IPS-11a (cell line): Measurements from ENCODE around the gene MCF2L2.

ENCODE experiments used
- H3K4me3 ChIP-seq: one replicate; pipeline ENCODE4 v1.5.1; 2013; ENCODE audit warnings: low read depth, low read length, control low read depth

The MCF2L2 gene

GRCh38 chr3:183370391-183370790 lies 58.0 kb downstream of the MCF2L2 start:
- no peak overlapping the region for H3K4me3 ChIP-seq

- H3K4me3 ChIP-seq = no peak overlapping the region
Measured at GRCh38 chr3:183369627-183370026, 58.8 kb downstream of the MCF2L2 start.

GRCh38 chr3:183369117-183369516 lies 59.3 kb downstream of the MCF2L2 start:
- no peak overlapping the region for H3K4me3 ChIP-seq

DNA sequence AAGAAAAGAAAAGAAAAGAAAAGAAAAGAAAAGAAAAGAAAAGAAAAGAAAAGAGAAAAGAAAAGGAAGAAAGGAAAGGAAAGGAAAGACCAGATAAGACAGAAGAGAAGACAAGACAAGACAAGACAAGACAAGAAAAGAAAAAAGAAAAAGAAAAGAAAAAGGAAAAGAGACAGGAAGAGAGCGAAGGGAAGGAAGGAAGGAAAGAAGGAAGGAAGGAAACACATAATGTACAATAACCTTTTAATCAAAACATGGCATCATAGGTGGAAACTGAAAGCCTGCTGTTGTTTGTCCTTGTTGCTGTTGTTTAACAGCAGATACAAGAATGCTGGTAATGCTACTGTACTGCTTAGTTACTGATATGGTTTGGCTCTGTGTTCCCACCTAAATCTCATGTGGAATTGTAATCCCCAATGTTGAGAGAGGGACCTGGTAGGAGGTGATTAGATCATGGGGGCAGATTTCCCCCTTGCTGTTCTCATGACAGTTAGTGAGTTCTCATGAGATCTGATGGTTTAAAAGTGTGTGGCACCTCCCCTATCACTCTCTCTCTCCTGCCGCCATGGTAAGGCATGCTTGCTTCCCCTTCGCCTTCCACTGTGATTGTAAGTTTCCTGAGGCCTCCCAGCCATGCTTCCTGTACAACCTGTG lies 67.3 kb downstream of the MCF2L2 start:
- H3K4me3 ChIP-seq = no peak overlapping the region

- H3K4me3 ChIP-seq = no peak overlapping the region
Measured at GRCh38 chr3:183359036-183359435, 69.4 kb downstream of the MCF2L2 start.

GRCh38 chr3:183357564-183358079 lies 70.8 kb downstream of the MCF2L2 start:
- no peak overlapping the region for H3K4me3 ChIP-seq

GRCh38 chr3:183356920-183357319 lies 71.5 kb downstream of the MCF2L2 start:
- no peak overlapping the region for H3K4me3 ChIP-seq

DNA sequence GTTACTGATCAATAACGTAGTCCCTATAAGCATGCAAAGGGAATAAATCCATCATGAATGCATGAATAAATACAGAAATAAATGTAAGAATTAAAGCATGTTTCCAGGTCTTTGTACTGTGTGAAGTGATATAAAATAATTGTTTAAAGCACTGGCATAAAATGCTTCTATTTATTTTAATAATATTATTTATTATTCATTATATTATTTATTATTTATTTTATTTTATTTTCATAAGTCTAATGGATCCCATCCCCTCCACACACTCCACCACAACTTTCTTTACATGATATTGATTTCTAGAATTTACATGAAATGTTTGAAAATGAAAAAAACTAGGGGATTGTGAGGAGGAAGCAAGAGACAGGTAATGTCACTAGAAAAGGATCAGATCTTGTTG lies 73.5 kb downstream of the MCF2L2 start:
- no peak overlapping the region for H3K4me3 ChIP-seq

DNA sequence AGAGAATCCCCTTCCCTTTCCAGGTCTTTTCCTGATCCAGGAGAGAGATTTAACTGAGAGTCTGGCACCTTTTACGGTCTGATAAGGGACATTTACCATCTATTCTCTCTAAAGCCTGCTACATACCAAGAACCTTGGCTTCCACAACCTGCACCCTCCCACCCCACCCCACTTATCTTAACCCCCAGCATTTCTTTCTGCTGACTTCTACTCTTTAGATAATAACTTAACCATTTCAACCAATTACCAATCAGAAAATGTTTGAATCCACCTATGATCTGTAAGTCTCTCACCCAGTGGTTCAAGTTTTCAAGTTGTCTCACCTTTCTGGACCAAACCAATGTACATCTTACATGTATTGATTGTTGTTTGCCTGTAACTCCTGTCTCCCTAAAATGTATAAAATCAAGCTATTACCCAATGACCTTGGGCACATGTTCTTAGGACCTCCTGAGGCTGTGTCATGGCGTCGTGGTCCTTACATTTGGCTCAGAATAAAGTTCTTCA lies 74.0 kb downstream of the MCF2L2 start:
- no peak overlapping the region for H3K4me3 ChIP-seq

DNA sequence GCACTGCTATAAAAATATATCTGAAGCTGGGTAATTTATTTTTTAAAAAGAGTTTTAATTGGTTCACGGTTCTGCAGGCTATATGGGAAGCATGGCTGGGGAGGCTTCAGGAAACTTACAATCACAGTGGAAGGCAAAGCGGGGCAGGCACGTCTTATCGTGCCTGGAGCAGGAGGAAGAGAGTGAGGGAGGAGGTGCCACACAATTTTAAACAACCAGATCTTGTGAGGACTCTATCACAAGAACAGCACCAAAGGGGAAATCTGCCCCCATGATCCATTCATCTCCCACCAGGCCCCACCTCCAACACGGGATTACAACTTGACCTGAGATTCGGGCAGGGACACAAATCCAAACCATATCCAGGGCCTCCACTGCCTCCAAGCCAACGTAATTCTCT lies 75.0 kb downstream of the MCF2L2 start:
- H3K4me3 ChIP-seq = no peak overlapping the region

DNA sequence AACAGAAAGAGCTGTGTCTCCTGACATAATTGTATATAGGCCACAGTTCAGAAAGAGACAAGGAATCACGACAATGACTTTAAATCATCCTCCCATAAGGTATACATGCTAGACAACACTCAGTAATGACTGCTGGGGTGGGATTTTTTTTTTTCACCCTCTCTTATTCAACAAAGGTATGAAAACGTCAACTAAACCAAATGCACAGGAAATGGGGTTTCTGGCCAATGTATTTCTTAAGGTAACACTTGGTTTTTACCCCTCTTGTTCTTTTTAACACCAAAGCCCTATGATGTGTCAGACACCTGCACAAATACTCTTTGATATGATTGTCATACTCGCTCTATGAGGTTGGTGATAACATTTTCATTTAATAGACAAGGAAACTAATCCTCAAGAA lies 78.3 kb downstream of the MCF2L2 start:
- no peak overlapping the region for H3K4me3 ChIP-seq

- H3K4me3 ChIP-seq = no peak overlapping the region
Measured at GRCh38 chr3:183349421-183350157, 78.8 kb downstream of the MCF2L2 start.

- no peak overlapping the region for H3K4me3 ChIP-seq
Measured at GRCh38 chr3:183342824-183343223, 85.6 kb downstream of the MCF2L2 start.

DNA sequence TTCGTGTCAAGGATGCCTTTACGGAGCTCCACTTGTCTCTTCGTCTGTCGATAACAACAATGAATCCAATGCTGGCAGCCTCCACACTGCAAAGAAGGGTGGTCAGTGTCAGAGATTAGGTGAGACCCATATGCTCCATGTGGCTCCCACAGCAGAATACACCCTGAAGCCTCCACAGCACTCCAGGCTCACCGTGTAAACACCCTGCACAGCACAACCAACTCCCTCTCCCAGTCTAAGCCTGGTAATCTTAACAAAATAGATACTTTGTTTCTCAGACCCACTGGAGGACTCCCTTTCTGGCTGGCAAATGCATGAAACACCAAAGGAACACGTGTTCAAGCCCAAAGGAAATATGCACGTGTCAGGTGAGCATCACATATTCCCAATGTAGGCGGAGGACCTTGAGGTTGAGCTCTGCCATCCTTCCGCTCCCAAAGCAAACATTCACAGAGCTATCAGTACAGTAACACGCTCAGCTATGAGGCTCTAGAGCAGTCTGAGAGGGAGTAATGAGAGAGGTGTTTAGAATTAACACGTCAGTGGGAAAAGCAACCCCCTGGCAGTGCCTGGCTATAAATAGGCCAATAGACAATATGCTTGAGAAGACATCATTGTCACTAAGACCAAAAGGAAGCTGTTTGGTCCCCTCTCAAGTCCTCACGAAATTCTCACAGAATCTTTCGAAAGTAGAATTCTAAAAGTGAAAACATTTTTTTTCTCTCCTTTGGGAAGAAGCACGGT lies 86.7 kb downstream of the MCF2L2 start:
- H3K4me3 ChIP-seq = no peak overlapping the region

DNA sequence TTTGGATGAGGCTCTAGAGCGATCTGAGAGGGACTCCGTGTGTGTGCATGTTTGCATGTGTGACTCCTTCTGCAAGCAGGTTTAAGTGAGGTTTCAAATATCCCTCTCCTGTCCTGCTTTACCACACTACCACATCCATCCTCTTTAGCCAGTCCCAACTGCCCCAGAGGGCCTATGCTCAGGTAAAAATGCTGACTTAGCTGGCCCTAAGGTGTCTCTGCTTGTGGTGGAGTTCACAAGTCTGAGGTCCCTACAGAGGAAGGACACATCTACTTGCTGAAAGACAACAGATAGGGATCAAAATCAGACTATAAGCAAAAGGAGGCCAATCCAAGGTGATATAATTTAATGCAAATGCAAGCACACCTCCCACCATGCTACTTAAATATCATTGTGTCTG lies 88.2 kb downstream of the MCF2L2 start:
- no peak overlapping the region for H3K4me3 ChIP-seq

- no peak overlapping the region for H3K4me3 ChIP-seq
Measured at GRCh38 chr3:183339461-183340086, 88.8 kb downstream of the MCF2L2 start.

- H3K4me3 ChIP-seq = no peak overlapping the region
Measured at GRCh38 chr3:183338520-183338919, 89.9 kb downstream of the MCF2L2 start.

GRCh38 chr3:183332487-183332886 lies 95.9 kb downstream of the MCF2L2 start:
- no peak overlapping the region for H3K4me3 ChIP-seq

DNA sequence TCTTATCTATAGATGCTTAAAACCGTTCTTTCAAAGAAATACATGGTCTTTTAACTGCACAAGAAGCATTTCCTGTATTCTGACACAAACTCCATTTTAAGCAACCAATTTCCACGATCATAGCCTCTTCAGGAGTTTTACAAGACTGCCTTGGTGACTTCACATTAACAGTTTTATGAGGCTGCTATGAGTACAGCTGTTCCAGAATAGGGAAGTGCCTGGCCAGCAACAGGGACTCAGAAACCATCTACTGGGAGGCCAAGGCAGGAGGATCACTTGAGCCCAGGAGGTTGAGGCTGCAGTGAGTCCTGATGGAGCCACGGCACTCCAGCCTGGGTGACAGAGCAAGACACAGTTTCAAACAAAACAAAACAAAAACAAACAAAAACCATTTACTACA lies 96.9 kb downstream of the MCF2L2 start:
- H3K4me3 ChIP-seq = no peak overlapping the region

DNA sequence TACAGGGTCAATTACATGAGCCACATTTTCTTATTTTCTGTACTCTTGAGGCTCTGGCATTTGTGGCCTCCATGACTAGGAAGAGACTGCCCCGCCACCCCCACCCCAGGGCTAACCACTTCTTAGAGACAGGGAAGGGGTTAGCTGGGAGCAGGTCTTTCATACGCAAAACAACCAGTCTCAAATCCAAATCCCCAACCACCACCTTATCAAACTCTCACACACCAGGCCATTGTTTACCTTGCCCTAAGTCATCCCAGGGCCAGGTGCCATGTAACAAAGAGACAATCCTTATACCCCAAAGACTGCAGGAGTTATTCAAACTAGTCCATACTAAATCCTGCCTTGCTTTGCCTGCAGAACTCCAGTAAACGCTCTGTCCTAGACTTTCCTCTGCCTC lies 97.5 kb downstream of the MCF2L2 start:
- no peak overlapping the region for H3K4me3 ChIP-seq

DNA sequence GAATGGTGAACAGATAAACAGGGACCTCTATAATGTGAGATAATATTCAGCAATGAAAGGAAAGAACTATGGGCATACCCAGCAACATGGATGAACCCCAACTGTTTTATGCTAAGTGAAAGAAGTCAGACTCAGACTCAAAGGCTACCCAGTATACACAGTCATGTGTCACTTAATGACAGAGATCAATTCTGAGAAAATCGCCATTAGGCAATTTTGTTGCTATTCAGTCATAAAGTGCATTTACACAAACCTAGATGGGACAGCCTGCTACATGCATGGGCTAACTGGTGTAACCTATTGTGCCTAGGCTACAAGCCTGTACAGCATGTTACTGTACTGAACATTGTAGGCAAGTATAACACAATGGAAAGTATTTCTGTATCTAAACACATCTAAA lies 98.9 kb downstream of the MCF2L2 start:
- no peak overlapping the region for H3K4me3 ChIP-seq
